Measurements from ENCODE around the gene ACADSB.

DNA sequence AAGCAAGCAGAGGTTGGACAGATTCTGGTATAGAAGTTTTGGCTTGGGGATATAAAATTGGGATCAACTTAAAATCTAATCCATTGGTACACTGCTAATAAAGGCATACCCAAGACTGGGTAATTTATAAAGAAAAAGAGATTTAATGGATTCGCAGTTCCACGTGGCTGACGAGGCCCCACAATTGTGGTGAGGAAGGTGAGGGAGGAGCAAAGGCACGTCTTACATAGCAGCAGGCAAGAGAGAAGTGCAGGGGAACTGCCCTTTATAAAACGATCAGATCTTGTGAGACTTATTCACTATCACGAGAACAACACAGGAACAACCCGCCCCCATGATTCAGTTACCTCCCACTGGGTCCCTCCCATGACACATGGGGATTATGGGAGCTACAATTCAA lies 9.7 kb downstream of the ACADSB start:
- TF ChIP-seq, protein P1, sequence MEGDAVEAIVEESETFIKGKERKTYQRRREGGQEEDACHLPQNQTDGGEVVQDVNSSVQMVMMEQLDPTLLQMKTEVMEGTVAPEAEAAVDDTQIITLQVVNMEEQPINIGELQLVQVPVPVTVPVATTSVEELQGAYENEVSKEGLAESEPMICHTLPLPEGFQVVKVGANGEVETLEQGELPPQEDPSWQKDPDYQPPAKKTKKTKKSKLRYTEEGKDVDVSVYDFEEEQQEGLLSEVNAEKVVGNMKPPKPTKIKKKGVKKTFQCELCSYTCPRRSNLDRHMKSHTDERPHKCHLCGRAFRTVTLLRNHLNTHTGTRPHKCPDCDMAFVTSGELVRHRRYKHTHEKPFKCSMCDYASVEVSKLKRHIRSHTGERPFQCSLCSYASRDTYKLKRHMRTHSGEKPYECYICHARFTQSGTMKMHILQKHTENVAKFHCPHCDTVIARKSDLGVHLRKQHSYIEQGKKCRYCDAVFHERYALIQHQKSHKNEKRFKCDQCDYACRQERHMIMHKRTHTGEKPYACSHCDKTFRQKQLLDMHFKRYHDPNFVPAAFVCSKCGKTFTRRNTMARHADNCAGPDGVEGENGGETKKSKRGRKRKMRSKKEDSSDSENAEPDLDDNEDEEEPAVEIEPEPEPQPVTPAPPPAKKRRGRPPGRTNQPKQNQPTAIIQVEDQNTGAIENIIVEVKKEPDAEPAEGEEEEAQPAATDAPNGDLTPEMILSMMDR (IDR thresholded peaks at IDR 0.05) = no peak
- TF ChIP-seq POLR2A (IDR thresholded peaks at IDR 0.05) = no peak
